NT2/D1 (cell line): ENCODE measurements around the gene MAP3K19.

ENCODE experiments used
- DNase-seq: peaks from one replicate; pipeline ENCODE4 v3.0.0-alpha.2; 2011; ENCODE audit warnings: low read depth, low spot score
- H3K27me3 ChIP-seq: 2 replicates; pipeline ENCODE4 v1.6.0; 2011; ENCODE audit warnings: mild to moderate bottlenecking; ENCODE audit not compliant: insufficient read length, insufficient read depth
- H3K36me3 ChIP-seq: 2 replicates; pipeline ENCODE4 v1.6.1; 2011; ENCODE audit warnings: mild to moderate bottlenecking, low read length, mixed read lengths; ENCODE audit not compliant: insufficient read depth, insufficient read length
- H3K4me1 ChIP-seq: 2 replicates; pipeline ENCODE4 v1.5.1; 2011; ENCODE audit not compliant: insufficient read depth, insufficient read length
- H3K4me3 ChIP-seq: 2 replicates; pipeline ENCODE4 v1.5.1; 2011; ENCODE audit warnings: low read depth; ENCODE audit not compliant: insufficient read length
- H3K9ac ChIP-seq: 2 replicates; pipeline ENCODE4 v1.6.0; 2011; ENCODE audit warnings: low read depth; ENCODE audit not compliant: insufficient read length
- H3K9me3 ChIP-seq: 2 replicates; pipeline ENCODE4 v1.5.1; 2011; ENCODE audit warnings: mild to moderate bottlenecking, low read length; ENCODE audit not compliant: insufficient read depth
- SUZ12 ChIP-seq: IDR thresholded peaks from 2 replicates; pipeline ENCODE4 v1.6.1; 2011; ENCODE audit not compliant: insufficient read length, insufficient read depth; ENCODE audit errors: extremely low read depth
- YY1 ChIP-seq: IDR thresholded peaks from 2 replicates; pipeline ENCODE4 v1.6.1; 2011; ENCODE audit not compliant: insufficient read length, insufficient read depth
- ZNF274 ChIP-seq: IDR thresholded peaks from 2 replicates; pipeline ENCODE4 v1.6.1; 2011; ENCODE audit warnings: mild to moderate bottlenecking, low read depth, low read length

Gene MAP3K19

GRCh38 chr2:134954065-134954464, 93.2 kb downstream of the MAP3K19 start:
- no peaks in the 10 kb centered on the region for H3K27me3 ChIP-seq
- H3K4me3 ChIP-seq: no peak overlapping the region
- TF ChIP-seq YY1 (no peak), ZNF274 (no peak), SUZ12 (no peak)
- H3K4me1 ChIP-seq: no peaks in the 10 kb centered on the region
- DNase-seq: no peak
- peaks cover 80% of the 10 kb centered on the region for H3K36me3 ChIP-seq
- no peaks in the 10 kb centered on the region for H3K9me3 ChIP-seq
- H3K9ac ChIP-seq: no peak overlapping the region

DNA sequence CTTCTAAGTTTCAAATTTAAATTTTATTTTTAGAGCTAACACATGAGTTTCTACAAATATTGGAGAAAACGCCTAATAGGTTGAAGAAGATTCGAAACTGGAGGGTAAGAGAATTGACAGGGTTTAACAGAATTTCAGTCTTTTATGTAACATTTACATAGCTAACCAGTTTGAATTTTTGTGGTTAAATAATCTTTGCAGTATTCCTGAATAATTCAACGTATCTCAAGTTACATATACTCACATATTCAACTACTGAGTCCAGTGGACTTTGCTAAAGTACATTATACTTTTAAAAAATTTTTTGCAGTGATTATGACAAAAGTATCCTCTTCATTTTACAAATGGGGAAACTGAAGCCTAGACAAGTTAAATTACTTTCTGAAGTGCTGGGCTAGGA, 94.6 kb downstream of the MAP3K19 start:
- no peak for DNase-seq
- H3K36me3 ChIP-seq: peaks cover 95% of the 10 kb centered on the region

GRCh38 chr2:134950886-134951285, 96.4 kb downstream of the MAP3K19 start:
- no peak for DNase-seq
- TF ChIP-seq ZNF274 (no peak), SUZ12 (no peak), YY1 (no peak)

More for the DNA sequence above, 94.6 kb downstream of the MAP3K19 start:
- H3K9me3 ChIP-seq: no peaks in the 10 kb centered on the region
- H3K27me3 ChIP-seq: no peaks in the 10 kb centered on the region
- H3K4me1 ChIP-seq: no peaks in the 10 kb centered on the region
- no peak overlapping the region for H3K9ac ChIP-seq
- TF ChIP-seq SUZ12 (no peak), YY1 (no peak), ZNF274 (no peak)
- no peak overlapping the region for H3K4me3 ChIP-seq

DNA sequence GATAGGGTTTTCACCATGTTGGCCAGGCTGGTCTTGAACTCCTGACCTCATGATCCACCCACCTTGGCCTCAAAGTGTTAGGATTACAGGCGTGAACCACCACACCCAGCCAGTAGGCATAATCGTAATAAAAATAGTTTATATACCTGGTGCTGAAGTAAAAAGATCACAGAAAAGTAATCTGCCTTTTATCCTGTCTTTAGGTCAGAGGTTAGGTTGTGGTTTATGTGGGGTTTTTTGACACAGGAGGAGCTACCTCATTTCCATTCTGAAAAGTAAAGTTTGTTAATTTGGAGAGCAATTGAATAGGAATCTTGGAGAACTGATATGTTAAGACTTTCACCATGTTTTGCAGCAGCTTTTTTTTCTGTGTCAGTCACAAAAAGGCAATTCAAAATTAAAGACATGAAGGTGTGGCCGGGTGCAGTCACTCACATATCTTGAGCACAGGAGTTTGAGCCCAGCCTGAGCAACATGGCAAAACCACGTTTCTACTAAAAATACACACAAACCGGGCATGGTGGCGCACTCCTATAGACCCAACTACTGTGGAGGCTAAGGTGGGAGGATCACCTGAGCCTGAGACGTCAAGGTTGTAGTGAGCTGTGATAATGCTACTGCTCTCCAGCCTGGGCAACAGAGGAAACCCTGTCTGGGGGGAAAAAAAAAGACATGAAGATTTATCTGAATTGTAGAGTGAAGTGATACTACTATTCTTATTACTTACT, 97.1 kb downstream of the MAP3K19 start:
- peaks cover 93% of the 10 kb centered on the region for H3K36me3 ChIP-seq
- no peaks in the 10 kb centered on the region for H3K4me1 ChIP-seq
- H3K4me3 ChIP-seq: no peak overlapping the region
- H3K9ac ChIP-seq: no peak overlapping the region
- TF ChIP-seq YY1 (no peak), ZNF274 (no peak), SUZ12 (no peak)
- no peak for DNase-seq
- H3K27me3 ChIP-seq: no peaks in the 10 kb centered on the region
- no peaks in the 10 kb centered on the region for H3K9me3 ChIP-seq

More at GRCh38 chr2:134950886-134951285, 96.4 kb downstream of the MAP3K19 start:
- H3K9ac ChIP-seq: no peak overlapping the region
- H3K36me3 ChIP-seq: peaks cover 94% of the 10 kb centered on the region
- no peaks in the 10 kb centered on the region for H3K4me1 ChIP-seq
- no peaks in the 10 kb centered on the region for H3K9me3 ChIP-seq
- H3K4me3 ChIP-seq: no peak overlapping the region
- H3K27me3 ChIP-seq: no peaks in the 10 kb centered on the region

GRCh38 chr2:134946073-134946472, 101.2 kb downstream of the MAP3K19 start:
- H3K36me3 ChIP-seq: peaks cover 76% of the 10 kb centered on the region
- no peaks in the 10 kb centered on the region for H3K4me1 ChIP-seq
- H3K27me3 ChIP-seq: no peaks in the 10 kb centered on the region
- H3K9ac ChIP-seq: no peak overlapping the region
- no peak for DNase-seq
- TF ChIP-seq SUZ12 (no peak), YY1 (no peak), ZNF274 (no peak)
- H3K4me3 ChIP-seq: no peak overlapping the region
- no peaks in the 10 kb centered on the region for H3K9me3 ChIP-seq

DNA sequence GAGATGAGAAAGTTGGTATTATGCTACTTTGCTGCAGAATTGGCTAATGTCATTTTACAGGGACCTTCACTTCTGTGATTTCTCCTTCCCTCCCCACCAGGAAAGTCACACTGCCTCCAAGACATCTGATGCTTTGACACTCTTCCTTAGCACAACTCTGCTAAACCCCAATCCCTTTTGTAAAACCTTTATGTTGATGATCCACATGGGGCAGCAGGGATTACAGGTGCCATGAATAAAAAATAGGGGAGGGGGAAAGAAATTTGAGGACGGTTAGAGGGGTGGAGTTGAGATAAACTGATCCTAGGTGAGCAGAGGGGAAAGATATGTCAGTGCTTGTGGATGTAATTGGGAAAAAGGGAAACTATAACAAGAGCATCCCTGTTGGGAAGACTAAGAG, 102.3 kb downstream of the MAP3K19 start:
- Histone ChIP-seq H3K9me3 (no peaks in the 10 kb centered on the region), H3K27me3 (no peaks in the 10 kb centered on the region), H3K9ac (no peak overlapping the region), H3K4me3 (no peak overlapping the region), H3K4me1 (no peaks in the 10 kb centered on the region), H3K36me3 (peaks cover 76% of the 10 kb centered on the region)
- TF ChIP-seq YY1: no peak
- TF ChIP-seq ZNF274: no peak
- TF ChIP-seq SUZ12: no peak
- no peak for DNase-seq

DNA sequence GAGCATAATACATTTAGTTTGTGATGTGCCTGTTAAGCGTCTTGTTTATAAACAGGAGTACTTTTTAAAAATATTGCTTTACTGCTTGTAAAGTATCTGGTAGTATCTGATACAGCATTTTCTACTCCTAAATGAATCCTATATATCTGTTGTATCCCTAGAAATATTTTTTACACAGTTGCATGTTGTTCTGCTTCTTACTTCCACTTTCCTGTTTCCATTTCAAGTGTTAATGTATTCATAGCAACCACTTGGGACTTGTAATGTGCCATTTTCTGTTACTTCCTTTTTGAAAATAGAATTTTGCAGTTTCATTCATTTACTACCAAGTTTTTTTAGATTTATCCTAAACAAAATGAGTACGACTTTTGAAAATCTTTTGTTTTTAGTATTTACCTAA, 103.7 kb downstream of the MAP3K19 start:
- no peak for TF ChIP-seq ZNF274
- TF ChIP-seq SUZ12: no peak
- TF ChIP-seq YY1: no peak
- Histone ChIP-seq H3K36me3 (peaks cover 76% of the 10 kb centered on the region), H3K9ac (no peak overlapping the region), H3K4me1 (no peaks in the 10 kb centered on the region), H3K9me3 (no peaks in the 10 kb centered on the region), H3K4me3 (no peak overlapping the region), H3K27me3 (no peaks in the 10 kb centered on the region)
- DNase-seq: no peak
